GM23338 (cell line): ENCODE measurements around the gene CCDC90B. TPM values are rescaled to one million over a fixed set of nuclear protein-coding genes. Genes with fewer than 3 reads are reported as not detected.

Experiments
- ATAC-seq: fragments of 200-7000 bp; cut with Tn5 transposase; 3 replicates; pipeline ENCODE4 v1.9.1; 2020
- DNase-seq: peaks from one replicate; pipeline ENCODE4 v3.0.0-alpha.2; 2015; ENCODE audit warnings: low spot score
- H2AFZ ChIP-seq: fragments of 200-600 bp; sonication (generic); 2 replicates; pipeline ENCODE4 v1.8.0; 2016; ENCODE audit warnings: antibody characterized with exemption, mild to moderate bottlenecking, moderate library complexity
- H3F3A ChIP-seq: fragments of 200-600 bp; sonication (generic); replicated peaks from 2 replicates; pipeline ENCODE4 v1.8.0; 2017; ENCODE audit warnings: antibody characterized with exemption, mixed run types, low read depth
- H3K27ac ChIP-seq: fragments of 200-600 bp; sonication (generic); 2 replicates; pipeline ENCODE4 v1.6.1; 2016; ENCODE audit warnings: low read depth
- H3K27me3 ChIP-seq: fragments of 200-600 bp; sonication (generic); 2 replicates; pipeline ENCODE4 v1.8.0; 2016; ENCODE audit warnings: mild to moderate bottlenecking, mixed run types, moderate library complexity; ENCODE audit not compliant: insufficient read depth
- H3K36me3 ChIP-seq: fragments of 200-600 bp; sonication (generic); 2 replicates; pipeline ENCODE4 v1.8.0; 2016; ENCODE audit warnings: mild to moderate bottlenecking; ENCODE audit not compliant: insufficient read depth
- H3K4me1 ChIP-seq: fragments of 200-600 bp; sonication (generic); 2 replicates; pipeline ENCODE4 v1.8.0; 2016; ENCODE audit warnings: mild to moderate bottlenecking, moderate library complexity; ENCODE audit not compliant: insufficient read depth
- H3K4me2 ChIP-seq: fragments of 200-600 bp; sonication (generic); 2 replicates; pipeline ENCODE4 v1.7.1; 2017; ENCODE audit warnings: mixed run types
- H3K4me3 ChIP-seq: fragments of 200-600 bp; sonication (generic); 2 replicates; pipeline ENCODE4 v1.6.1; 2016; ENCODE audit warnings: mixed run types
- H3K79me2 ChIP-seq: fragments of 200-600 bp; sonication (generic); replicated peaks from 2 replicates; pipeline ENCODE4 v1.8.0; 2017; ENCODE audit warnings: mild to moderate bottlenecking; ENCODE audit not compliant: insufficient read depth
- H3K9me2 ChIP-seq: fragments of 200-600 bp; sonication (generic); 2 replicates; pipeline ENCODE4 v1.8.0; 2017; ENCODE audit not compliant: insufficient read depth
- H4K20me1 ChIP-seq: fragments of 200-600 bp; sonication (generic); replicated peaks from 2 replicates; pipeline ENCODE4 v1.8.0; 2017; ENCODE audit warnings: mild to moderate bottlenecking; ENCODE audit not compliant: insufficient read depth
- H3K27ac Mint-ChIP-seq: 2 replicates; pipeline ENCODE4 v1.8.0; 2020; ENCODE audit warnings: inconsistent platforms, mild to moderate bottlenecking, moderate library complexity, mixed read lengths
- H3K27me3 Mint-ChIP-seq: 3 replicates; pipeline ENCODE4 v1.8.0; 2022; ENCODE audit warnings: low read depth, mild to moderate bottlenecking, moderate library complexity, mixed read lengths, inconsistent platforms; ENCODE audit not compliant: insufficient read depth, poor library complexity
- H3K36me3 Mint-ChIP-seq: 3 replicates; pipeline ENCODE4 v1.8.0; 2021; ENCODE audit warnings: low read depth, mild to moderate bottlenecking, inconsistent platforms, moderate library complexity, mixed read lengths
- H3K4me1 Mint-ChIP-seq: 3 replicates; pipeline ENCODE4 v1.8.0; 2020; ENCODE audit warnings: mild to moderate bottlenecking, inconsistent platforms, mixed read lengths
- H3K4me3 Mint-ChIP-seq: 3 replicates; pipeline ENCODE4 v1.8.0; 2021; ENCODE audit warnings: moderate library complexity, mild to moderate bottlenecking, inconsistent platforms, mixed read lengths
- H3K9me3 Mint-ChIP-seq: 3 replicates; pipeline ENCODE4 v1.8.0; 2020; ENCODE audit warnings: moderate library complexity, mild to moderate bottlenecking, inconsistent platforms, mixed read lengths
- CREB1 ChIP-seq: fragments of 250-450 bp; sonication (Bioruptor Pico); IDR thresholded peaks from 2 replicates; pipeline ENCODE4 v1.5.0; 2020; ENCODE audit warnings: low read depth, mild to moderate bottlenecking, moderate library complexity
- EZH2 ChIP-seq: fragments of 200-600 bp; sonication (generic); IDR thresholded peaks from one replicate; pipeline ENCODE4 v1.8.0; 2017; ENCODE audit warnings: antibody characterized with exemption, mild to moderate bottlenecking, low read depth; ENCODE audit not compliant: unreplicated experiment
- EZH2phosphoT487 ChIP-seq: fragments of 200-600 bp; sonication (generic); IDR thresholded peaks from one replicate; pipeline ENCODE4 v1.8.1; 2018; ENCODE audit warnings: antibody characterized with exemption; ENCODE audit not compliant: unreplicated experiment
- JUNB ChIP-seq: IDR thresholded peaks from one replicate; pipeline ENCODE4 v1.6.1; 2016; ENCODE audit warnings: antibody characterized with exemption; ENCODE audit not compliant: unreplicated experiment
- NANOG ChIP-seq: IDR thresholded peaks from 2 replicates; pipeline ENCODE4 v1.6.1; 2016; ENCODE audit warnings: antibody characterized with exemption, borderline replicate concordance
- POLR2AphosphoS5 ChIP-seq: IDR thresholded peaks from 2 replicates; pipeline ENCODE4 v1.6.1; 2016; ENCODE audit warnings: antibody characterized with exemption, low read depth
- STAT1 ChIP-seq: IDR thresholded peaks from one replicate; pipeline ENCODE4 v1.6.1; 2016; ENCODE audit warnings: antibody characterized with exemption; ENCODE audit not compliant: unreplicated experiment
- ZNF114 ChIP-seq: fragments of 250-450 bp; sonication (Bioruptor Pico); IDR thresholded peaks from 2 replicates; pipeline ENCODE4 v1.5.0; 2020; ENCODE audit warnings: mild to moderate bottlenecking, moderate library complexity
- ZNF331 ChIP-seq: fragments of 250-450 bp; sonication (Bioruptor Pico); IDR thresholded peaks from 2 replicates; pipeline ENCODE4 v1.5.0; 2020; ENCODE audit warnings: low read depth, mild to moderate bottlenecking, moderate library complexity
- polyA plus RNA-seq: library from polyadenylated mRNA; unstranded; fragments of >200 nt; fragmentation: Nextera tagmentation; extraction: Ambion mirVana; gene quantifications from 2 replicates; pipeline ENCODE4 v1.2.1, GENCODE V29; 2016
- total RNA-seq: library from RNA; depleted of rRNA; stranded (reverse); fragments of >200 nt; shearing (Covaris generic); gene quantifications from 2 replicates; pipeline ENCODE4 v1.2.3, GENCODE V29; 2014
- TF ChIP-seq, protein P1 (sequence below), 2 experiments: fragments of 200-600 bp in 1 of 2; sonication (generic) in 1 of 2; conservative IDR thresholded peaks; 2 replicates each; pipeline versions ENCODE4 v1.5.1 to v1.6.1; 2016 to 2017; ENCODE audit warnings: antibody characterized with exemption in 2 of 2, low read depth in 2 of 2, mild to moderate bottlenecking in 2 of 2, moderate library complexity in 1 of 2
- TF ChIP-seq, protein P2 (sequence below): fragments of 250-450 bp; sonication (Bioruptor Pico); IDR thresholded peaks from 2 replicates; pipeline ENCODE4 v1.5.0; 2020; ENCODE audit warnings: mild to moderate bottlenecking, moderate library complexity
- TF ChIP-seq, protein P3 (sequence below): IDR thresholded peaks from one replicate; pipeline ENCODE4 v1.6.1; 2018; ENCODE audit warnings: antibody characterized with exemption; ENCODE audit not compliant: unreplicated experiment
- TF ChIP-seq, protein P4 (sequence below): IDR thresholded peaks from 2 replicates; pipeline ENCODE4 v1.6.1; 2016; ENCODE audit warnings: antibody characterized with exemption

CCDC90B gene
- total and polyA plus RNA-seq, 2 experiments from 2014 or later, result 55.1 to 89.0 TPM

DNA sequence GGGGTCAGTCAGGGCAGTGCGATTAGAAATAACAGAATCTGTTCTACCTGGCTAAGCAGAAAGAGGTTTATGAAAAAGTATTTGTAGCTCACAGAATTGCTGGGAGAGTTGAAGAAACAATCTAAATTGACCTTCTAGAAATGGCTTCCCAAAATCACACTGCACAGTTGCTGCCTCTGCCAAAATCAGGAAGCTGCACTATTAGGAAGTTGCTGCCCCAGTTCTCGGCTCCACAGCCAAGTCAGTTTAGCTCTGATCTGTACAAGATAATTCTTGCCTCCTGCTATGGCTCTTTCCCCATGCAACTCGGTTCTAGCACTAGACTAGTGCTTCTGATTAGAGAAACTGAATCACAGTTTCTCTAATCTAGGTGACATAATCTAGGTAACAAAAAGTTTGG lies 16.0 kb upstream of the CCDC90B start:
- no peak overlapping the region for H3K27ac ChIP-seq
- no peaks in the 10 kb centered on the region for H3F3A ChIP-seq
- H3K4me2 ChIP-seq, result no peak overlapping the region
- no peak overlapping the region for H2AFZ ChIP-seq
- H3K9me3 Mint-ChIP-seq, result no peaks in the 10 kb centered on the region
- DNase-seq (no peak), ATAC-seq (no peak)
- H3K27me3 Mint-ChIP-seq, result no peaks in the 10 kb centered on the region
- no peak overlapping the region for H3K4me3 ChIP-seq
- H3K4me1 ChIP-seq, result no peaks in the 10 kb centered on the region
- no peaks in the 10 kb centered on the region for H3K27me3 ChIP-seq
- H4K20me1 ChIP-seq, result no peaks in the 10 kb centered on the region
- H3K27ac Mint-ChIP-seq, result no peak overlapping the region
- no peak for TF ChIP-seq CREB1
- TF ChIP-seq, protein P1, sequence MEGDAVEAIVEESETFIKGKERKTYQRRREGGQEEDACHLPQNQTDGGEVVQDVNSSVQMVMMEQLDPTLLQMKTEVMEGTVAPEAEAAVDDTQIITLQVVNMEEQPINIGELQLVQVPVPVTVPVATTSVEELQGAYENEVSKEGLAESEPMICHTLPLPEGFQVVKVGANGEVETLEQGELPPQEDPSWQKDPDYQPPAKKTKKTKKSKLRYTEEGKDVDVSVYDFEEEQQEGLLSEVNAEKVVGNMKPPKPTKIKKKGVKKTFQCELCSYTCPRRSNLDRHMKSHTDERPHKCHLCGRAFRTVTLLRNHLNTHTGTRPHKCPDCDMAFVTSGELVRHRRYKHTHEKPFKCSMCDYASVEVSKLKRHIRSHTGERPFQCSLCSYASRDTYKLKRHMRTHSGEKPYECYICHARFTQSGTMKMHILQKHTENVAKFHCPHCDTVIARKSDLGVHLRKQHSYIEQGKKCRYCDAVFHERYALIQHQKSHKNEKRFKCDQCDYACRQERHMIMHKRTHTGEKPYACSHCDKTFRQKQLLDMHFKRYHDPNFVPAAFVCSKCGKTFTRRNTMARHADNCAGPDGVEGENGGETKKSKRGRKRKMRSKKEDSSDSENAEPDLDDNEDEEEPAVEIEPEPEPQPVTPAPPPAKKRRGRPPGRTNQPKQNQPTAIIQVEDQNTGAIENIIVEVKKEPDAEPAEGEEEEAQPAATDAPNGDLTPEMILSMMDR (conservative IDR thresholded peaks at IDR 0.05; ENCODE audit: low read depth in 2 of 2), result no peak
- no peak for TF ChIP-seq JUNB
- no peak for TF ChIP-seq ZNF331 (CRISPR knock-in tag)
- TF ChIP-seq STAT1, result no peak
- TF ChIP-seq, protein P2, sequence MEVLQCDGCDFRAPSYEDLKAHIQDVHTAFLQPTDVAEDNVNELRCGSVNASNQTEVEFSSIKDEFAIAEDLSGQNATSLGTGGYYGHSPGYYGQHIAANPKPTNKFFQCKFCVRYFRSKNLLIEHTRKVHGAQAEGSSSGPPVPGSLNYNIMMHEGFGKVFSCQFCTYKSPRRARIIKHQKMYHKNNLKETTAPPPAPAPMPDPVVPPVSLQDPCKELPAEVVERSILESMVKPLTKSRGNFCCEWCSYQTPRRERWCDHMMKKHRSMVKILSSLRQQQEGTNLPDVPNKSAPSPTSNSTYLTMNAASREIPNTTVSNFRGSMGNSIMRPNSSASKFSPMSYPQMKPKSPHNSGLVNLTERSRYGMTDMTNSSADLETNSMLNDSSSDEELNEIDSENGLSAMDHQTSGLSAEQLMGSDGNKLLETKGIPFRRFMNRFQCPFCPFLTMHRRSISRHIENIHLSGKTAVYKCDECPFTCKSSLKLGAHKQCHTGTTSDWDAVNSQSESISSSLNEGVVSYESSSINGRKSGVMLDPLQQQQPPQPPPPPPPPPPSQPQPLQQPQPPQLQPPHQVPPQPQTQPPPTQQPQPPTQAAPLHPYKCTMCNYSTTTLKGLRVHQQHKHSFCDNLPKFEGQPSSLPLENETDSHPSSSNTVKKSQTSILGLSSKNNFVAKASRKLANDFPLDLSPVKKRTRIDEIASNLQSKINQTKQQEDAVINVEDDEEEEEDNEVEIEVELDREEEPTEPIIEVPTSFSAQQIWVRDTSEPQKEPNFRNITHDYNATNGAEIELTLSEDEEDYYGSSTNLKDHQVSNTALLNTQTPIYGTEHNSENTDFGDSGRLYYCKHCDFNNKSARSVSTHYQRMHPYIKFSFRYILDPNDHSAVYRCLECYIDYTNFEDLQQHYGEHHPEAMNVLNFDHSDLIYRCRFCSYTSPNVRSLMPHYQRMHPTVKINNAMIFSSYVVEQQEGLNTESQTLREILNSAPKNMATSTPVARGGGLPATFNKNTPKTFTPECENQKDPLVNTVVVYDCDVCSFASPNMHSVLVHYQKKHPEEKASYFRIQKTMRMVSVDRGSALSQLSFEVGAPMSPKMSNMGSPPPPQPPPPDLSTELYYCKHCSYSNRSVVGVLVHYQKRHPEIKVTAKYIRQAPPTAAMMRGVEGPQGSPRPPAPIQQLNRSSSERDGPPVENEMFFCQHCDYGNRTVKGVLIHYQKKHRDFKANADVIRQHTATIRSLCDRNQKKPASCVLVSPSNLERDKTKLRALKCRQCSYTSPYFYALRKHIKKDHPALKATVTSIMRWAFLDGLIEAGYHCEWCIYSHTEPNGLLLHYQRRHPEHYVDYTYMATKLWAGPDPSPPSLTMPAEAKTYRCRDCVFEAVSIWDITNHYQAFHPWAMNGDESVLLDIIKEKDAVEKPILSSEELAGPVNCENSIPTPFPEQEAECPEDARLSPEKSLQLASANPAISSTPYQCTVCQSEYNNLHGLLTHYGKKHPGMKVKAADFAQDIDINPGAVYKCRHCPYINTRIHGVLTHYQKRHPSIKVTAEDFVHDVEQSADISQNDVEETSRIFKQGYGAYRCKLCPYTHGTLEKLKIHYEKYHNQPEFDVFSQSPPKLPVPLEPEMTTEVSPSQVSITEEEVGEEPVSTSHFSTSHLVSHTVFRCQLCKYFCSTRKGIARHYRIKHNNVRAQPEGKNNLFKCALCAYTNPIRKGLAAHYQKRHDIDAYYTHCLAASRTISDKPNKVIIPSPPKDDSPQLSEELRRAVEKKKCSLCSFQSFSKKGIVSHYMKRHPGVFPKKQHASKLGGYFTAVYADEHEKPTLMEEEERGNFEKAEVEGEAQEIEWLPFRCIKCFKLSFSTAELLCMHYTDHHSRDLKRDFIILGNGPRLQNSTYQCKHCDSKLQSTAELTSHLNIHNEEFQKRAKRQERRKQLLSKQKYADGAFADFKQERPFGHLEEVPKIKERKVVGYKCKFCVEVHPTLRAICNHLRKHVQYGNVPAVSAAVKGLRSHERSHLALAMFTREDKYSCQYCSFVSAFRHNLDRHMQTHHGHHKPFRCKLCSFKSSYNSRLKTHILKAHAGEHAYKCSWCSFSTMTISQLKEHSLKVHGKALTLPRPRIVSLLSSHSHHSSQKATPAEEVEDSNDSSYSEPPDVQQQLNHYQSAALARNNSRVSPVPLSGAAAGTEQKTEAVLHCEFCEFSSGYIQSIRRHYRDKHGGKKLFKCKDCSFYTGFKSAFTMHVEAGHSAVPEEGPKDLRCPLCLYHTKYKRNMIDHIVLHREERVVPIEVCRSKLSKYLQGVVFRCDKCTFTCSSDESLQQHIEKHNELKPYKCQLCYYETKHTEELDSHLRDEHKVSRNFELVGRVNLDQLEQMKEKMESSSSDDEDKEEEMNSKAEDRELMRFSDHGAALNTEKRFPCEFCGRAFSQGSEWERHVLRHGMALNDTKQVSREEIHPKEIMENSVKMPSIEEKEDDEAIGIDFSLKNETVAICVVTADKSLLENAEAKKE (CRISPR knock-in tag), result no peak
- no peak for TF ChIP-seq ZNF114 (CRISPR knock-in tag)
- no peak for TF ChIP-seq NANOG
- TF ChIP-seq EZH2phosphoT487, result no peak
- TF ChIP-seq, protein P3, sequence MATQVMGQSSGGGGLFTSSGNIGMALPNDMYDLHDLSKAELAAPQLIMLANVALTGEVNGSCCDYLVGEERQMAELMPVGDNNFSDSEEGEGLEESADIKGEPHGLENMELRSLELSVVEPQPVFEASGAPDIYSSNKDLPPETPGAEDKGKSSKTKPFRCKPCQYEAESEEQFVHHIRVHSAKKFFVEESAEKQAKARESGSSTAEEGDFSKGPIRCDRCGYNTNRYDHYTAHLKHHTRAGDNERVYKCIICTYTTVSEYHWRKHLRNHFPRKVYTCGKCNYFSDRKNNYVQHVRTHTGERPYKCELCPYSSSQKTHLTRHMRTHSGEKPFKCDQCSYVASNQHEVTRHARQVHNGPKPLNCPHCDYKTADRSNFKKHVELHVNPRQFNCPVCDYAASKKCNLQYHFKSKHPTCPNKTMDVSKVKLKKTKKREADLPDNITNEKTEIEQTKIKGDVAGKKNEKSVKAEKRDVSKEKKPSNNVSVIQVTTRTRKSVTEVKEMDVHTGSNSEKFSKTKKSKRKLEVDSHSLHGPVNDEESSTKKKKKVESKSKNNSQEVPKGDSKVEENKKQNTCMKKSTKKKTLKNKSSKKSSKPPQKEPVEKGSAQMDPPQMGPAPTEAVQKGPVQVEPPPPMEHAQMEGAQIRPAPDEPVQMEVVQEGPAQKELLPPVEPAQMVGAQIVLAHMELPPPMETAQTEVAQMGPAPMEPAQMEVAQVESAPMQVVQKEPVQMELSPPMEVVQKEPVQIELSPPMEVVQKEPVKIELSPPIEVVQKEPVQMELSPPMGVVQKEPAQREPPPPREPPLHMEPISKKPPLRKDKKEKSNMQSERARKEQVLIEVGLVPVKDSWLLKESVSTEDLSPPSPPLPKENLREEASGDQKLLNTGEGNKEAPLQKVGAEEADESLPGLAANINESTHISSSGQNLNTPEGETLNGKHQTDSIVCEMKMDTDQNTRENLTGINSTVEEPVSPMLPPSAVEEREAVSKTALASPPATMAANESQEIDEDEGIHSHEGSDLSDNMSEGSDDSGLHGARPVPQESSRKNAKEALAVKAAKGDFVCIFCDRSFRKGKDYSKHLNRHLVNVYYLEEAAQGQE, result no peak
- TF ChIP-seq EZH2, result no peak
- TF ChIP-seq, protein P4, sequence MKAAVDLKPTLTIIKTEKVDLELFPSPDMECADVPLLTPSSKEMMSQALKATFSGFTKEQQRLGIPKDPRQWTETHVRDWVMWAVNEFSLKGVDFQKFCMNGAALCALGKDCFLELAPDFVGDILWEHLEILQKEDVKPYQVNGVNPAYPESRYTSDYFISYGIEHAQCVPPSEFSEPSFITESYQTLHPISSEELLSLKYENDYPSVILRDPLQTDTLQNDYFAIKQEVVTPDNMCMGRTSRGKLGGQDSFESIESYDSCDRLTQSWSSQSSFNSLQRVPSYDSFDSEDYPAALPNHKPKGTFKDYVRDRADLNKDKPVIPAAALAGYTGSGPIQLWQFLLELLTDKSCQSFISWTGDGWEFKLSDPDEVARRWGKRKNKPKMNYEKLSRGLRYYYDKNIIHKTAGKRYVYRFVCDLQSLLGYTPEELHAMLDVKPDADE, result no peak
- TF ChIP-seq POLR2AphosphoS5, result no peak
- no peaks in the 10 kb centered on the region for H3K79me2 ChIP-seq
- no peaks in the 10 kb centered on the region for H3K36me3 ChIP-seq
- no peak overlapping the region for H3K4me3 Mint-ChIP-seq
- H3K36me3 Mint-ChIP-seq, result no peaks in the 10 kb centered on the region
- peaks cover 12% of the 10 kb centered on the region; the same call in 1 of the 2 replicates for H3K9me2 ChIP-seq
- no peaks in the 10 kb centered on the region for H3K4me1 Mint-ChIP-seq
